Hematopoietic multipotent progenitor cell treated with erythropoietin and hydrocortisone succinate and interleukin-3 and kit ligand, for 15 days (in vitro differentiated cells): ENCODE data around the gene ARID4A.
"Not testable (repeated sequence)": the region's sequence is repeated elsewhere in the genome, so short reads cannot be mapped to it uniquely, and the experiment has no call there.

Experiments used
- DNase-seq: peaks from one replicate; pipeline ENCODE4 v3.0.0-alpha.2; 2015; ENCODE audit warnings: low spot score

Gene ARID4A, protein sequence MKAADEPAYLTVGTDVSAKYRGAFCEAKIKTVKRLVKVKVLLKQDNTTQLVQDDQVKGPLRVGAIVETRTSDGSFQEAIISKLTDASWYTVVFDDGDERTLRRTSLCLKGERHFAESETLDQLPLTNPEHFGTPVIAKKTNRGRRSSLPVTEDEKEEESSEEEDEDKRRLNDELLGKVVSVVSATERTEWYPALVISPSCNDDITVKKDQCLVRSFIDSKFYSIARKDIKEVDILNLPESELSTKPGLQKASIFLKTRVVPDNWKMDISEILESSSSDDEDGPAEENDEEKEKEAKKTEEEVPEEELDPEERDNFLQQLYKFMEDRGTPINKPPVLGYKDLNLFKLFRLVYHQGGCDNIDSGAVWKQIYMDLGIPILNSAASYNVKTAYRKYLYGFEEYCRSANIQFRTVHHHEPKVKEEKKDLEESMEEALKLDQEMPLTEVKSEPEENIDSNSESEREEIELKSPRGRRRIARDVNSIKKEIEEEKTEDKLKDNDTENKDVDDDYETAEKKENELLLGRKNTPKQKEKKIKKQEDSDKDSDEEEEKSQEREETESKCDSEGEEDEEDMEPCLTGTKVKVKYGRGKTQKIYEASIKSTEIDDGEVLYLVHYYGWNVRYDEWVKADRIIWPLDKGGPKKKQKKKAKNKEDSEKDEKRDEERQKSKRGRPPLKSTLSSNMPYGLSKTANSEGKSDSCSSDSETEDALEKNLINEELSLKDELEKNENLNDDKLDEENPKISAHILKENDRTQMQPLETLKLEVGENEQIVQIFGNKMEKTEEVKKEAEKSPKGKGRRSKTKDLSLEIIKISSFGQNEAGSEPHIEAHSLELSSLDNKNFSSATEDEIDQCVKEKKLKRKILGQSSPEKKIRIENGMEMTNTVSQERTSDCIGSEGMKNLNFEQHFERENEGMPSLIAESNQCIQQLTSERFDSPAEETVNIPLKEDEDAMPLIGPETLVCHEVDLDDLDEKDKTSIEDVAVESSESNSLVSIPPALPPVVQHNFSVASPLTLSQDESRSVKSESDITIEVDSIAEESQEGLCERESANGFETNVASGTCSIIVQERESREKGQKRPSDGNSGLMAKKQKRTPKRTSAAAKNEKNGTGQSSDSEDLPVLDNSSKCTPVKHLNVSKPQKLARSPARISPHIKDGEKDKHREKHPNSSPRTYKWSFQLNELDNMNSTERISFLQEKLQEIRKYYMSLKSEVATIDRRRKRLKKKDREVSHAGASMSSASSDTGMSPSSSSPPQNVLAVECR

DNA sequence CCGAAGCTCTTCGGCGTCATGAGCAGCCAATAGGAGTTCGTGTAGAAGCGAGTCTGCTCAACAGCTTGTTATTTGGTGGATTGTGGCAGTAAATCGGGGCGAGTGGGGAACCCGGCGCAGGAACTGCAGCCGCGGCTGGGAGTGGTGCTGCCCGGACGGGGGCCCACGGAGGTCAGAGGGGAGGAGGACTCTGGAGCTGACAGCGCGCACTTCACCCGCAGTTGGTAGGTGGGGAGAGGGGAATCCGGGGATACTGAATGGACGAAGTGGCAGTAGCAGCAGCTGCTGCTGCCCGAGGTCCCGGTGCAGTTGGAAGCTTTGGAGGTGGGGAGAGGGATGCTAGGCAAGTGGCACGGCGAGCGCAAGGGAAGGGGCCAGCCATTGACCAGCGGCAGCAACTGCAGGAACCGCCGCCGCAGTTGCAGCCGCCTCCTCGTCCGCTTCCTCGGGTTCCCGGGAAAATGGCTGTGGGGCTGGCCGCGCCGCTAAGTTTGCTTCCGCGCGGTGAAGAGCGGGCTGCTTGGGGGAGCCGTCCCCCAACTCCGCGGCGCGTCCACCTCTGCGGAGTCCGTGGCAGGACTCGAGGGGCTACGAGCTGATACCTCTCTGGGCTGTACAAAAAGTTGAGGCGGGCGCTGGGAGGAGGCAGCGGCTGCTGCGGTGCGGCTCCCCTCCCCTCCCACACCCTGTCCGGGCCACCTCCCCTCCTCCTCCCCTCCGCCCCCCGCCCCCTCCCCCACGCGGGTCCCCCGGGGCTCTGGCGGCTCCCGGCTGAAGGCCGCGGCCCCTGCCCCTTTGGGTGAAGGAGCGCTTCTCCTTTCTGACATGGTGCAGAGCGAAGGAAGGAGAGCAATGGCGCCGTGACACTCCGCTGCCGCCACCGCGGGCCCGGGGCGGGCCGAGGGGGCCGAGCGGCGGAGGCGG, at the start of gene ARID4A:
Gene ARID4A, plus strand, starts transcription at position 79 of the 924 bp plus-strand sequence. CDS start 1,300 bp downstream, outside the sequence.
- DNase-seq, result peak; percentile 21

- no peak for DNase-seq
These were observed 48.7 kb upstream of the ARID4A start for GRCh38 chr14:58249611-58250010.

GRCh38 chr14:58258156-58258555, 40.2 kb upstream of the ARID4A start:
- DNase-seq, result no peak

GRCh38 chr14:58262005-58262404, 36.4 kb upstream of the ARID4A start:
- not testable (repeated sequence) for DNase-seq

- DNase-seq, result no peak
These were observed 33.0 kb upstream of the ARID4A start for GRCh38 chr14:58265401-58265800.

GRCh38 chr14:58270628-58271027, 27.7 kb upstream of the ARID4A start:
- DNase-seq, result no peak

DNA sequence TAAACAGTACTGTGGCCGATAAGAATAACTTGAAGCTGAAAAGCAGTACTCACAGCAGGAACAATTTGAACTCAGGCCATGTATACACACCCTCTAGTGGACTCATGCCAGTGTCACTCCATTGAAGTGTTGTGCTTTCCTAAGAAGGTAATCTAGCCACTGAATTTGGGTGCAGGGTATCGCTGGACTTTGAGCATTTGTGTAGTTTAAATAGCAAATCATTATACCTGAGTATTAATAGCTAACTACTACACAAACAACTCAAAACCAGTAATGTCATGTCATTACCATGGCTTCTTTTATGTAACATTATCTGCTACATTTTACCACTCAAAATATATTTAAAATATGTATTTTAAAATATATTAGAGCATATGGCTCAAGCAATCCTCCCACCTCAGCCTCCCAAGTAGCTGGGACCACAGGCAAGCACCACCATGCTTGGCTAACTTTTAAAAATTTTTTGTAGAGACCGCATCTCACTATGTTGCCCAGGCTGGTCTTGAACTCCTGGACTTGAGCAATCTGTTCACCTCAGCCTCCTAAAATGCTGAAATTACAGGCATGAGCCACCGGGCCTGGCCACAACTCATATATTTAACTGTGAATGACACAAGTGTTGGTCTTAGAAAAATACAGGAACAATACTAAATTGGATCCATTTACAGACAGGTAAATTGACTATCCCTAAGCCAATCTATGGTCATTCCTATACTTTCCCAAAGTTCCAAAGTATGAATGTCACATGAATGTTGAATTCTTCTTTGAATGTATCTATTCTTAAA, 25.6 kb upstream of the ARID4A start:
- DNase-seq, result peak; percentile 34

DNA sequence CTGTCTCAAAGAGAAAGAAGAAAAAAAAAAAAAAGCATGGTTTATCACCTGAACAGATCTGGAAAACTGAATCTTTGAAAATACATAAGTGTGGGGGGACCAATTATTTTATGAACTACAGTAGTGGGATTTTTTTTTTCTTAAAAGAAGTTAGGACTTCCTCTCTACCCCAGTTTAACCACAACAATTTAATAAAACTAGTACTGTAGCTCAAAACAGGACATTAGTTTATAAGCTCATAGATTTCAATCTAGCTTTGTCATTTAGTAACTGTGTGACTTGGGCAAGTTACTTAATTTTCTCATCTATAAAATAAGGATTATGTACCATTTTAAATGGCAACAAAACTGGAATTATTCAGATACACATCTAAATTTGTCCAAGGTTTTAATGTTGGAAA, 23.5 kb upstream of the ARID4A start:
- DNase-seq, result no peak

DNA sequence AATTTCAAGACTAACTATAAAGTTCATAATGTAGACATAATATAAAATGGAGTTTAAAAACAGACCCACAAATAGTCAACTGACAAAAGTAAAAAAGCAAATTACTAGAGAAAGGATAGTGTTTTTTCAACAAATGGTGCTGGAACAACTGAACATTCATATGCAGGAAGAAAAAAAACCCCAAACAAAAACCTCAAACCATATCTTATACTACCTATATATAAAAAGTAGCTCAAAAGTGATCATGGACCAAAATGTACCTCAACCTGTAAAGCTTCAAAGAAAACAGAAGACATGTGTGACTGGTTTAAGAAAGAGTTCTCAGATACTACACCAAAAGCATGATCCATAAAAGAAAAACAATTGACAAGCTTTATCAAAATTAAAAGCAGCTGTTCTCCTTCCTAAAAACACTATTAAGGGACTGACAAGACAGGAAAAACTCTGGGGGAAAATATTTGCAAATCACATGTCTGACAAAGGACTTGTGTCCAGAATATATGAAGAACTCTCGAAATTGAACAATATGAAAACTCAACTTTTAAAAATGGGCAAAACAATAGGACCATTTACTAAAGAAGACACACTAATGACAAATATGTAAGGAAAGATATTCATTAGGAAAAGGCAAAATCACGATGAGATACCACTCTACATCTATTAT, 22.7 kb upstream of the ARID4A start:
- DNase-seq, result no peak

- DNase-seq, result no peak
These were observed 22.1 kb upstream of the ARID4A start for GRCh38 chr14:58276208-58276607.

DNA sequence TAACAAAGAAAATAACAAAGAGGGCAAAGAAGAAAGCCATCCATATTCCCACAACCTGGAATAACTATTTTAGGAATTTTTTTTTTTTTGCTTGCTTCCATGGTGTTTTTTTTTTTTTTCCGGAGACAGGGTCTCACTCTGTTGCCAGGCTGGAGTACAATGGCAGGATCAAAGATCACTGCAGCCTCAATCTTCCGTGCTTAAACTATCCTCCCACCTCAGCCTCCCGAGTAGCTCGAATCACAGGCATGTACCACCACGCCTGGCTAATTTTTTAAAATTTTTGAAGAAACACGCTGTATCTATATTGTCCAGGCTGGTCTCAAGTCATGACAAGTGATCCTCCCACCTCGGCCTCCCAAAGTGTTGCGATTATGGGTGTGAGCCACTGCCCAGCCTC, 20.2 kb upstream of the ARID4A start:
- DNase-seq, result no peak

- peak; percentile 46 for DNase-seq
These were observed 17.2 kb upstream of the ARID4A start for GRCh38 chr14:58280954-58281787.

- DNase-seq, result no peak
These were observed 16.4 kb upstream of the ARID4A start for GRCh38 chr14:58281969-58282368.

- DNase-seq, result no peak
These were observed 15.3 kb upstream of the ARID4A start for GRCh38 chr14:58282925-58283593.

DNA sequence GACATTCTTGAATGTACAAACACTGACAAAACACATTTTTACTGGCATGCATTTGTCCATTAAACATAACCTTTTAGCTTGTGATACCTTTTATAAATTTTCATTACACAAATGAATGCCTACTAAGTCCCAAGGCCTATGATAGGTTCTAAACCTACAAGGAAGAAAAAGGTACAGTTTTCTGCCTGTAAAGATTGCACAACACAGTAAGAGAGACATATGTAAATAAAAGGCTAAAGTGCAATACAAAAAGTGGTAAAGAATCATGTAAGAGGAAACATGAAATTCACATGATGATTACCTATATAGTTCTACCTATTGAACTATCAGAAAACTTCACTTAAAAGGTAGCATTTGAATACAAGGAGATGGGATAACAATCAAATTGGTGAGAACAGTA, 14.6 kb upstream of the ARID4A start:
- no peak for DNase-seq

GRCh38 chr14:58285132-58285531, 13.2 kb upstream of the ARID4A start:
- DNase-seq, result no peak

- no peak for DNase-seq
These were observed 10.7 kb upstream of the ARID4A start for GRCh38 chr14:58287607-58288042.

DNA sequence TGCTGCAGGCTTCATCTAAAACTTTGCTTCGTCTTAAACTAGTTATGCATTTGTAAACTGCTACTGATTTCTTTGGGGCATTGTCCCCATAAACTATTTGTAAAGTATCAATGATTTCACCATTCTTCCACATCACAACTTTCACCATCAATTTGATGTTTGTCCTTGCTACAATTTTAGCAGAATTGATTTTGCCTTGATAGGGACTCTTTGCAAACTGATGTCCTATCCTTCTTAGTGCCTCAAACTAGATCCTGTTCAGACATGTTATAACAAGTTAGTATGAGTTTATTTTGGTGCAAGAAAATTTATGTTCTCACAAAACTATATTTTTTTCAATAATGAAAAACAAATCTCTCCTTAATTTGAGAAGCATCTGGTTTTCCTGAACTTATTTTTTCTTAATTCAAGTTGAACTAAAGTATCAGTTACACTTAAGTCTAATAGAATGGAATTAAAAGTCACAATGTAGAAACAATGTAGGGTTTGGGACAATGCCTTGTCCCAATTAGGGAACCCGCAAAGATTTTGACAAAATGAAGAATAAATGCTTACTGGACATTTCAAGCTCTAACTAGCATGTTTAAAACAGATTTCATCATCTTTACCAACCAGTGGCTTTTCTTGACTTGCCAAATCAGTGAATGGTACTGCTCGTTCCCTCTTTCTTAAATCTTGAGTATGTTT, 10.1 kb upstream of the ARID4A start:
- DNase-seq, result no peak
